Measurements from ENCODE around the gene HNRNPDL. TPM values are rescaled to one million over a fixed set of nuclear protein-coding genes. Genes with fewer than 3 reads are reported as not detected.

HNRNPDL gene
- polyA plus RNA-seq, 1 of the 3 experiments (the other 2 are of a cell fraction): 210 TPM

GRCh38 chr4:82402196-82402775 lies 28.0 kb downstream of the HNRNPDL start:
- Histone ChIP-seq H3K4me1 (ENCODE audit: control insufficient read depth in 1 of 2, insufficient read depth in 2 of 2, low read depth in 1 of 2, low read length in 1 of 2) (no peaks in the 10 kb centered on the region), H4K20me1 (ENCODE audit: insufficient read depth) (no peaks in the 10 kb centered on the region), H3K9ac (no peak overlapping the region), H3K27ac (ENCODE audit: low read depth in 2 of 2, low read length in 1 of 2) (no peak overlapping the region), H3K9me2 (no peaks in the 10 kb centered on the region), H3K79me2 (ENCODE audit: insufficient read depth) (no peaks in the 10 kb centered on the region), H3K9me3 (no peaks in the 10 kb centered on the region), H3K4me3 (ENCODE audit: low read depth in 2 of 2, low read length in 1 of 2) (no peak overlapping the region), H3K4me2 (no peak overlapping the region), H2AFZ (ENCODE audit: low read depth) (no peak overlapping the region), H3F3A (replicated peaks; ENCODE audit: insufficient read depth) (no peaks in the 10 kb centered on the region), H3K27me3 (ENCODE audit: insufficient read depth) (no peaks in the 10 kb centered on the region), H3K36me3 (replicated peaks in 1 of 2; ENCODE audit: control insufficient read depth in 1 of 2, insufficient read depth in 2 of 2, low read length in 1 of 2) (no peaks in the 10 kb centered on the region)
- no peak for TF ChIP-seq GATA2 (CRISPR knock-in tag; IDR thresholded peaks at IDR 0.05)
- TF ChIP-seq FOXJ3 (CRISPR knock-in tag; IDR thresholded peaks at IDR 0.05): no peak
- no peak for TF ChIP-seq REST (IDR thresholded peaks at IDR 0.05; ENCODE audit: low read depth, low read length)
- TF ChIP-seq EZH2phosphoT487 (IDR thresholded peaks at IDR 0.05; ENCODE audit: borderline replicate concordance, low read depth): no peak
- TF ChIP-seq ZBTB33 (IDR thresholded peaks at IDR 0.05; ENCODE audit: borderline replicate concordance, low read depth): no peak
- TF ChIP-seq FOXM1 (IDR thresholded peaks at IDR 0.05; ENCODE audit: low read depth): no peak
- TF ChIP-seq MAX (IDR thresholded peaks at IDR 0.05; ENCODE audit: low read depth): no peak
- no peak for TF ChIP-seq EP300 (IDR thresholded peaks at IDR 0.05; ENCODE audit: borderline replicate concordance in 1 of 2, low read depth in 1 of 2, low read length in 1 of 2)
- TF ChIP-seq, protein P1, sequence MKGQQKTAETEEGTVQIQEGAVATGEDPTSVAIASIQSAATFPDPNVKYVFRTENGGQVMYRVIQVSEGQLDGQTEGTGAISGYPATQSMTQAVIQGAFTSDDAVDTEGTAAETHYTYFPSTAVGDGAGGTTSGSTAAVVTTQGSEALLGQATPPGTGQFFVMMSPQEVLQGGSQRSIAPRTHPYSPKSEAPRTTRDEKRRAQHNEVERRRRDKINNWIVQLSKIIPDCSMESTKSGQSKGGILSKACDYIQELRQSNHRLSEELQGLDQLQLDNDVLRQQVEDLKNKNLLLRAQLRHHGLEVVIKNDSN (IDR thresholded peaks at IDR 0.05; ENCODE audit: borderline replicate concordance, low read depth): no peak
- TF ChIP-seq USF2 (IDR thresholded peaks at IDR 0.05; ENCODE audit: borderline replicate concordance, low read depth, low read length): no peak
- TF ChIP-seq POLR2AphosphoS5 (IDR thresholded peaks at IDR 0.05; ENCODE audit: low read depth, low read length): no peak
- no peak for TF ChIP-seq RAD21 (IDR thresholded peaks at IDR 0.05; ENCODE audit: low read length)
- TF ChIP-seq TCF12 (IDR thresholded peaks at IDR 0.05): no peak
- TF ChIP-seq, protein P2, sequence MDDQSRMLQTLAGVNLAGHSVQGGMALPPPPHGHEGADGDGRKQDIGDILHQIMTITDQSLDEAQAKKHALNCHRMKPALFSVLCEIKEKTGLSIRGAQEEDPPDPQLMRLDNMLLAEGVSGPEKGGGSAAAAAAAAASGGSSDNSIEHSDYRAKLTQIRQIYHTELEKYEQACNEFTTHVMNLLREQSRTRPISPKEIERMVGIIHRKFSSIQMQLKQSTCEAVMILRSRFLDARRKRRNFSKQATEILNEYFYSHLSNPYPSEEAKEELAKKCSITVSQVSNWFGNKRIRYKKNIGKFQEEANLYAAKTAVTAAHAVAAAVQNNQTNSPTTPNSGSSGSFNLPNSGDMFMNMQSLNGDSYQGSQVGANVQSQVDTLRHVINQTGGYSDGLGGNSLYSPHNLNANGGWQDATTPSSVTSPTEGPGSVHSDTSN (IDR thresholded peaks at IDR 0.05): no peak
- no peak for TF ChIP-seq SIN3A (IDR thresholded peaks at IDR 0.05; ENCODE audit: borderline replicate concordance, low read depth, low read length)
- no peak for TF ChIP-seq MEF2A (IDR thresholded peaks at IDR 0.05; ENCODE audit: borderline replicate concordance, low read depth)
- TF ChIP-seq MXI1 (IDR thresholded peaks at IDR 0.05; ENCODE audit: low read depth, low read length): no peak
- no peak for TF ChIP-seq TEAD4 (IDR thresholded peaks at IDR 0.05; ENCODE audit: borderline replicate concordance, insufficient read depth)
- no peak for DNase-seq
- CTCF ChIA-PET: no interaction called here
- 92% methylated on average over 17 of the region's 17 CpGs for WGBS (ENCODE audit: low lambda C conversion rate)
- POLR2A ChIA-PET: no interaction called here

Measured in SK-N-SH (cell line).